Vagina (tissue), 2 donors: ENCODE measurements around the gene RBM20.

Experiments used
- POLR2A ChIP-seq, 2 donors: fragments of 450-650 bp; IDR thresholded peaks; one replicate each; pipeline ENCODE4 v1.6.1; 2017; ENCODE audit warnings: antibody characterized with exemption in 2 of 2, mild to moderate bottlenecking in 2 of 2, moderate library complexity in 2 of 2
- TF ChIP-seq, protein P1 (sequence below), 3 experiments: fragments of 450-650 bp in 2 of 3; fragments of 200-600 bp in 1 of 3; sonication (generic) in 1 of 3; IDR thresholded peaks; one replicate each; pipeline ENCODE4 v1.5.1; 2017 to 2019; ENCODE audit warnings: antibody characterized with exemption in 3 of 3, mild to moderate bottlenecking in 2 of 3, moderate library complexity in 2 of 3

DNA sequence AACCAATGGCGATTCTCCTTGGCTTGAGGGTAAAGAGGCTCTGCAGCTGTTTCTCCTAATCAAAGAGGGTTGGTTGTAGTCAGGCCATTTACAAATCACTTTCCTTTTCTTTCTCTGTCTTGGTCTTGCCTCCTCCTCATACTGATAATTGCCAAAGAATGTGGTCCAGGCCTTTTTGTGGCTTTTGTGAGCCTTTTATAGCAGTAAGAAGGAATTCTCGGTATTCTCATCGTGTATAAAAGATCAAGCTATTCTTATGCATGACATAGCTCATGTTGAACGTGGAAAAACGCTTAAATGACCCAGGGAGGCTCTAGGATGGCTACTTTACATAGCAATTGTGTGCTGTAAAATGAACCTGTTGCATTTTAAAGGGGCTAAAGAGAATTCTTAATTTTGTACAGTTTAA, 62.6 kb downstream of the RBM20 start:
- no peak for TF ChIP-seq POLR2A (IDR thresholded peaks at IDR 0.05)
- TF ChIP-seq, protein P1, sequence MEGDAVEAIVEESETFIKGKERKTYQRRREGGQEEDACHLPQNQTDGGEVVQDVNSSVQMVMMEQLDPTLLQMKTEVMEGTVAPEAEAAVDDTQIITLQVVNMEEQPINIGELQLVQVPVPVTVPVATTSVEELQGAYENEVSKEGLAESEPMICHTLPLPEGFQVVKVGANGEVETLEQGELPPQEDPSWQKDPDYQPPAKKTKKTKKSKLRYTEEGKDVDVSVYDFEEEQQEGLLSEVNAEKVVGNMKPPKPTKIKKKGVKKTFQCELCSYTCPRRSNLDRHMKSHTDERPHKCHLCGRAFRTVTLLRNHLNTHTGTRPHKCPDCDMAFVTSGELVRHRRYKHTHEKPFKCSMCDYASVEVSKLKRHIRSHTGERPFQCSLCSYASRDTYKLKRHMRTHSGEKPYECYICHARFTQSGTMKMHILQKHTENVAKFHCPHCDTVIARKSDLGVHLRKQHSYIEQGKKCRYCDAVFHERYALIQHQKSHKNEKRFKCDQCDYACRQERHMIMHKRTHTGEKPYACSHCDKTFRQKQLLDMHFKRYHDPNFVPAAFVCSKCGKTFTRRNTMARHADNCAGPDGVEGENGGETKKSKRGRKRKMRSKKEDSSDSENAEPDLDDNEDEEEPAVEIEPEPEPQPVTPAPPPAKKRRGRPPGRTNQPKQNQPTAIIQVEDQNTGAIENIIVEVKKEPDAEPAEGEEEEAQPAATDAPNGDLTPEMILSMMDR (IDR thresholded peaks at IDR 0.05): no peak
